Caco-2 (cell line): ENCODE data around the gene VAV2. TPM values are rescaled to one million over a fixed set of nuclear protein-coding genes. Genes with fewer than 3 reads are reported as not detected.

Experiments used
- BruUV-seq: library from RNA; stranded (reverse); fragments of 400-500 nt; replicated peaks from 2 replicates; lab custom pipeline; 2021; lab: Mats Ljungman, UMichigan
- CTCF ChIA-PET: fragments of 300-600 bp; sonication (Branson Sonifier 250); formaldehyde crosslinking; loops from one replicate; lab custom pipeline; 2022; ENCODE audit warnings: antibody characterized with exemption; lab: Charles Lee
- POLR2A ChIA-PET: fragments of 300-600 bp; sonication (Branson Sonifier 250); formaldehyde crosslinking; loops from one replicate; lab custom pipeline; 2022; ENCODE audit warnings: antibody characterized with exemption; lab: Charles Lee
- DNase-seq, 2 experiments: peaks; one replicate each; pipeline versions ENCODE4 v3.0.0 to v3.0.0-alpha.2; 2020 to 2022
- H3K27me3 ChIP-seq: replicated peaks from 2 replicates; pipeline ENCODE4 v1.6.0; 2011; ENCODE audit warnings: low read length; ENCODE audit not compliant: control insufficient read depth, insufficient read depth
- H3K36me3 ChIP-seq: 2 replicates; pipeline ENCODE4 v1.5.1; 2011; ENCODE audit warnings: low read length; ENCODE audit not compliant: control insufficient read depth, insufficient read depth
- H3K4me1 ChIP-seq: fragments of 250-450 bp; sonication (Bioruptor Pico); 2 replicates; pipeline ENCODE4 v1.5.1; 2020; ENCODE audit warnings: mild to moderate bottlenecking
- H3K4me3 ChIP-seq: 2 replicates; pipeline ENCODE4 v1.5.1; 2011; ENCODE audit warnings: low read depth, mild to moderate bottlenecking, control low read depth, low read length
- H3K9me3 ChIP-seq: fragments of 250-450 bp; sonication (Bioruptor Pico); 2 replicates; pipeline ENCODE4 v1.5.1; 2020; ENCODE audit warnings: mild to moderate bottlenecking, moderate library complexity
- H3K27ac Mint-ChIP-seq: one replicate; pipeline ENCODE4 v1.8.0; 2022; ENCODE audit warnings: mixed read lengths; ENCODE audit not compliant: unreplicated experiment
- H3K27me3 Mint-ChIP-seq: one replicate; pipeline ENCODE4 v1.8.0; 2022; ENCODE audit warnings: mixed read lengths; ENCODE audit not compliant: insufficient read depth, unreplicated experiment
- H3K36me3 Mint-ChIP-seq: one replicate; pipeline ENCODE4 v1.8.0; 2022; ENCODE audit warnings: mild to moderate bottlenecking, mixed read lengths; ENCODE audit not compliant: insufficient read depth, unreplicated experiment
- H3K4me1 Mint-ChIP-seq: one replicate; pipeline ENCODE4 v1.8.0; 2022; ENCODE audit warnings: low read depth, mixed read lengths; ENCODE audit not compliant: unreplicated experiment
- H3K4me3 Mint-ChIP-seq: one replicate; pipeline ENCODE4 v1.8.0; 2022; ENCODE audit warnings: mild to moderate bottlenecking, moderate library complexity, mixed read lengths; ENCODE audit not compliant: unreplicated experiment
- H3K9me3 Mint-ChIP-seq: one replicate; pipeline ENCODE4 v1.8.0; 2022; ENCODE audit warnings: mixed read lengths; ENCODE audit not compliant: unreplicated experiment
- CTCF ChIP-seq, 2 experiments: fragments of 200-600 bp in 1 of 2; IDR thresholded peaks; 1 replicate in 1 of 2; 2 replicates in 1 of 2; pipeline versions ENCODE4 v1.5.1 to v1.8.0; 2011 to 2022; ENCODE audit warnings: antibody characterized with exemption in 1 of 2, control low read depth in 1 of 2, inconsistent platforms in 1 of 2, low read depth in 1 of 2, low read length in 1 of 2, mild to moderate bottlenecking in 1 of 2, moderate library complexity in 1 of 2; ENCODE audit not compliant: insufficient read depth in 1 of 2, severe bottlenecking in 1 of 2, unreplicated experiment in 1 of 2
- intact Hi-C: fragments of 100-400 bp; cut with micrococcal nuclease; formaldehyde crosslinking; loops from one replicate; pipeline ENCODE4 v1.10.0; 2022; ENCODE audit not compliant: unreplicated experiment
- total RNA-seq: library from RNA; stranded (reverse); gene quantifications from 2 replicates; pipeline ENCODE4 v1.2.3, GENCODE V29; 2022

The VAV2 gene
- total RNA-seq, 1 experiment from 2014 or later: 55.3 TPM

- Mint-ChIP-seq H3K9me3 (no peaks in the 10 kb centered on the region), H3K27ac (no peak overlapping the region), H3K4me1 (no peaks in the 10 kb centered on the region), H3K27me3 (no peaks in the 10 kb centered on the region), H3K4me3 (no peak overlapping the region), H3K36me3 (no peaks in the 10 kb centered on the region)
- no TSS peak for BruUV-seq
- Histone ChIP-seq H3K27me3 (no peaks in the 10 kb centered on the region), H3K4me3 (no peak overlapping the region), H3K36me3 (no peaks in the 10 kb centered on the region), H3K9me3 (peaks cover 14% of the 10 kb centered on the region; the same call in 1 of the 2 replicates), H3K4me1 (no peaks in the 10 kb centered on the region)
- no peak for DNase-seq
- TF ChIP-seq CTCF (IDR thresholded peaks at IDR 0.05; ENCODE audit: insufficient read depth in 1 of 2, low read depth in 1 of 2, low read length in 1 of 2, severe bottlenecking in 1 of 2, unreplicated experiment in 1 of 2): no peak
- intact Hi-C loops: no loop called here
- ChIA-PET CTCF (no interaction called here), POLR2A (no interaction called here)
These were observed 19.3 kb upstream of the VAV2 start for GRCh38 chr9:134011401-134011800.

- POLR2A ChIA-PET: no interaction called here
- DNase-seq: no peak
- Mint-ChIP-seq H3K27ac (no peak overlapping the region), H3K4me3 (no peak overlapping the region), H3K36me3 (no peaks in the 10 kb centered on the region), H3K9me3 (no peaks in the 10 kb centered on the region), H3K27me3 (no peaks in the 10 kb centered on the region), H3K4me1 (no peaks in the 10 kb centered on the region)
- peaks cover 11% of the 10 kb centered on the region; the same call in 1 of the 2 replicates for H3K9me3 ChIP-seq
- intact Hi-C loops: no loop called here
- H3K4me1 ChIP-seq: no peaks in the 10 kb centered on the region
- CTCF ChIA-PET: no interaction called here
- H3K4me3 ChIP-seq: no peak overlapping the region
- TF ChIP-seq CTCF (IDR thresholded peaks at IDR 0.05; ENCODE audit: insufficient read depth in 1 of 2, low read depth in 1 of 2, low read length in 1 of 2, severe bottlenecking in 1 of 2, unreplicated experiment in 1 of 2): no peak
- H3K27me3 ChIP-seq: no peaks in the 10 kb centered on the region
- BruUV-seq: no TSS peak
- no peaks in the 10 kb centered on the region for H3K36me3 ChIP-seq
These were observed 18.4 kb upstream of the VAV2 start for GRCh38 chr9:134010310-134011173.

DNA sequence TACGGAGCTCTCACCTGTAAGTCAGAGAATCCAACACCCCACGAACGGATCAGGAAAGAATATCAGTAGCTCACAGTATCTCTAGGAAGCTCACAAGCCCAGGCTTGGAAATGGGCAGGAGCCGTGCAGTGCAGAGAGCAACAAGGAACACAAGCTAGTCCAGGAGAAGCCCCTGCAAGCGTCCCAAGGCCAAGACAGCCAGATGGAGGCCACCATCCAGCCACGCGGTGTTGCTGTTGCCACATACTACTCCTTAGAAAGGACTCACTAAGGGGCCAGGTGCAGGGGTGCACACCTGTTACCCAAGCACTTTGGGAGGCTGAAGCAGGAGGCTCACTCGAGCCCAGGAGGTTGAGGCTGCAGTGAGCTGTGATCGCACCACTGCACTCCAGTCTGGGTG is 15.4 kb upstream of the VAV2 start:
- Mint-ChIP-seq H3K9me3 (peaks cover 9% of the 10 kb centered on the region), H3K27ac (no peak overlapping the region), H3K36me3 (no peaks in the 10 kb centered on the region), H3K4me1 (no peaks in the 10 kb centered on the region), H3K27me3 (no peaks in the 10 kb centered on the region), H3K4me3 (no peak overlapping the region)
- H3K27me3 ChIP-seq: no peaks in the 10 kb centered on the region
- DNase-seq: no peak
- H3K9me3 ChIP-seq: peaks cover 8% of the 10 kb centered on the region; the same call in 1 of the 2 replicates
- no peaks in the 10 kb centered on the region for H3K36me3 ChIP-seq
- no peak overlapping the region for H3K4me3 ChIP-seq
- no peaks in the 10 kb centered on the region for H3K4me1 ChIP-seq
- ChIA-PET CTCF (no interaction called here), POLR2A (interaction anchor here (0.6 kb wide), 1 partner anchor 1935 kb away, joined by 3 read pairs; no protein-coding TSS in a partner anchor)
- BruUV-seq: no TSS peak
- intact Hi-C loops: no loop called here
- TF ChIP-seq CTCF (IDR thresholded peaks at IDR 0.05; ENCODE audit: insufficient read depth in 1 of 2, low read depth in 1 of 2, low read length in 1 of 2, severe bottlenecking in 1 of 2, unreplicated experiment in 1 of 2): no peak
